CD14-positive monocyte (primary cell): ENCODE data around the gene SHQ1. TPM values are rescaled to one million over a fixed set of nuclear protein-coding genes. Genes with fewer than 3 reads are reported as not detected.

ENCODE experiments used
- DNase-seq, 3 donors: peaks; one replicate each; pipeline ENCODE4 v3.0.0-alpha.2; 2011 to 2022
- H2AFZ ChIP-seq: 2 replicates; pipeline ENCODE4 v1.6.0; 2012; ENCODE audit warnings: mild to moderate bottlenecking, low read depth, low read length, inconsistent platforms; ENCODE audit not compliant: insufficient read depth, poor library complexity, severe bottlenecking
- H3K27ac ChIP-seq, 2 donors: 1 replicate in 1 of 2; 2 replicates in 1 of 2; pipeline ENCODE4 v1.5.1; 2012 to 2013; ENCODE audit warnings: low read length in 2 of 2, control low read depth in 1 of 2, inconsistent platforms in 1 of 2, low read depth in 1 of 2, mild to moderate bottlenecking in 1 of 2
- H3K27me3 ChIP-seq, 2 donors: one replicate each; pipeline versions ENCODE4 v1.6.0 to v1.6.1; 2011 to 2013; ENCODE audit warnings: low read length in 2 of 2; ENCODE audit not compliant: control insufficient read depth in 2 of 2, insufficient read depth in 2 of 2
- H3K36me3 ChIP-seq, 2 donors: replicated peaks in 1 of 2; 1 replicate in 1 of 2; 2 replicates in 1 of 2; pipeline versions ENCODE4 v1.5.1 to v1.6.1; 2012 to 2013; ENCODE audit warnings: low read length in 2 of 2, control low read depth in 1 of 2, inconsistent platforms in 1 of 2, mild to moderate bottlenecking in 1 of 2; ENCODE audit not compliant: insufficient read depth in 2 of 2, control insufficient read depth in 1 of 2
- H3K4me1 ChIP-seq, 2 donors: 1 replicate in 1 of 2; 2 replicates in 1 of 2; pipeline versions ENCODE4 v1.5.1 to v1.6.1; 2012 to 2013; ENCODE audit warnings: low read length in 2 of 2, control low read depth in 1 of 2, inconsistent platforms in 1 of 2, mild to moderate bottlenecking in 1 of 2, moderate library complexity in 1 of 2; ENCODE audit not compliant: insufficient read depth in 2 of 2, control insufficient read depth in 1 of 2
- H3K4me2 ChIP-seq: replicated peaks from 2 replicates; pipeline ENCODE3; 2012; ENCODE audit warnings: low read length, moderate library complexity, mild to moderate bottlenecking; ENCODE audit not compliant: poor library complexity, severe bottlenecking; ENCODE audit errors: extremely low read depth
- H3K4me3 ChIP-seq, 3 experiments: fragments of 200-600 bp in 1 of 3; sonication (generic) in 1 of 3; replicated peaks in 1 of 3; 1 replicate in 2 of 3; 2 replicates in 1 of 3; pipeline ENCODE4 v1.5.1; 2011 to 2013; ENCODE audit warnings: low read length in 3 of 3, mild to moderate bottlenecking in 3 of 3, control low read depth in 2 of 3, low read depth in 2 of 3, inconsistent platforms in 1 of 3, moderate library complexity in 1 of 3
- H3K79me2 ChIP-seq: 2 replicates; pipeline ENCODE4 v1.6.0; 2012; ENCODE audit warnings: mild to moderate bottlenecking, control low read depth, inconsistent platforms, low read length, moderate library complexity; ENCODE audit not compliant: insufficient read depth
- H3K9ac ChIP-seq: 2 replicates; pipeline ENCODE4 v1.6.0; 2017; ENCODE audit warnings: low read length, mild to moderate bottlenecking; ENCODE audit not compliant: insufficient read depth, poor library complexity, severe bottlenecking
- H3K9me3 ChIP-seq, 2 donors: replicated peaks in 1 of 2; 1 replicate in 1 of 2; 2 replicates in 1 of 2; pipeline versions ENCODE4 v1.5.1 to v1.6.1; 2012 to 2013; ENCODE audit warnings: low read length in 2 of 2, control low read depth in 1 of 2; ENCODE audit not compliant: control insufficient read depth in 1 of 2, insufficient read depth in 1 of 2
- H4K20me1 ChIP-seq: 2 replicates; pipeline ENCODE4 v1.6.0; 2012; ENCODE audit warnings: mild to moderate bottlenecking, low read length, control low read depth, moderate library complexity; ENCODE audit not compliant: insufficient read depth
- H3K27ac Mint-ChIP-seq, 7 donors: one replicate each; pipeline ENCODE4 v1.8.0; 2020; ENCODE audit warnings: mild to moderate bottlenecking in 7 of 7, mixed read lengths in 7 of 7, moderate library complexity in 6 of 7, inconsistent platforms in 2 of 7
- H3K27me3 Mint-ChIP-seq, 3 donors: one replicate each; pipeline ENCODE4 v1.8.0; 2021 to 2022; ENCODE audit warnings: low read depth in 3 of 3, mild to moderate bottlenecking in 3 of 3, mixed read lengths in 3 of 3, moderate library complexity in 3 of 3, inconsistent platforms in 1 of 3
- H3K36me3 Mint-ChIP-seq, 2 donors: one replicate each; pipeline ENCODE4 v1.8.0; 2020; ENCODE audit warnings: mixed read lengths in 2 of 2, inconsistent platforms in 1 of 2, mild to moderate bottlenecking in 1 of 2
- H3K4me1 Mint-ChIP-seq: one replicate; pipeline ENCODE4 v1.8.0; 2020; ENCODE audit warnings: mild to moderate bottlenecking, mixed read lengths
- H3K4me3 Mint-ChIP-seq, 2 donors: one replicate each; pipeline ENCODE4 v1.8.0; 2020; ENCODE audit warnings: mild to moderate bottlenecking in 2 of 2, mixed read lengths in 2 of 2, moderate library complexity in 1 of 2
- H3K9me3 Mint-ChIP-seq, 7 donors: one replicate each; pipeline ENCODE4 v1.8.0; 2020 to 2022; ENCODE audit warnings: mixed read lengths in 7 of 7, mild to moderate bottlenecking in 6 of 7, moderate library complexity in 6 of 7, inconsistent platforms in 2 of 7
- CTCF ChIP-seq: fragments of 200-600 bp; IDR thresholded peaks from one replicate; pipeline ENCODE4 v1.8.0; 2022; ENCODE audit warnings: antibody characterized with exemption, mild to moderate bottlenecking
- WGBS: methylation state at CpG from one replicate; pipeline ENCODE4 v1.1.5; 2013; ENCODE audit warnings: missing lambda C conversion rate; ENCODE audit not compliant: insufficient coverage; 5-methylcytosine and 5-hydroxymethylcytosine counted together
- intact Hi-C, 2 donors: fragments of 100-400 bp; cut with micrococcal nuclease; formaldehyde crosslinking; loops; one replicate each; pipeline versions ENCODE4 v1.15.0 to v1.15.1; 2023
- polyA plus RNA-seq, 3 donors: library from polyadenylated mRNA; depleted of rRNA in 1 of 3; unstranded in 2 of 3; stranded (reverse) in 1 of 3; fragments of 300-500 nt in 2 of 3; fragments of >200 nt in 1 of 3; fragmentation: Illumina TruSeq in 2 of 3; gene quantifications; 1 replicate in 2 of 3; 2 replicates in 1 of 3; pipeline ENCODE4 v1.2.3, GENCODE V29; 2012 to 2021

Gene SHQ1
- polyA plus RNA-seq, 3 donors, result 3.5 to 31.6 (median 8.2) TPM

- no peak for TF ChIP-seq CTCF
- Histone ChIP-seq H3K27ac (no peak overlapping the region), H3K9ac (no peak overlapping the region), H3K4me1 (no peaks in the 10 kb centered on the region), H3K36me3 (no peaks in the 10 kb centered on the region), H3K4me3 (no peak overlapping the region), H3K27me3 (no peaks in the 10 kb centered on the region), H4K20me1 (no peaks in the 10 kb centered on the region), H2AFZ (no peak overlapping the region), H3K4me2 (no peak overlapping the region), H3K79me2 (no peaks in the 10 kb centered on the region), H3K9me3 (no peaks in the 10 kb centered on the region)
- Mint-ChIP-seq H3K27me3 (no peaks in the 10 kb centered on the region), H3K27ac (no peak overlapping the region), H3K4me3 (no peak overlapping the region), H3K36me3 (no peaks in the 10 kb centered on the region), H3K9me3 (peaks cover 0 to 3% (median 0%) of the 10 kb centered on the region in 7 donors), H3K4me1 (no peaks in the 10 kb centered on the region)
- WGBS, result 100% methylated on average over 3 of the region's 7 CpGs
- intact Hi-C loops, result no loop called here
- DNase-seq, result no peak
Observed at GRCh38 chr3:72855001-72855400, 6.8 kb upstream of the SHQ1 start.

- no peaks in the 10 kb centered on the region for H3K36me3 ChIP-seq
- H3K9me3 ChIP-seq, result no peaks in the 10 kb centered on the region
- Mint-ChIP-seq H3K36me3 (peaks cover 3 to 4% of the 10 kb centered on the region in 2 donors), H3K27me3 (peaks cover 0 to 2% (median 0%) of the 10 kb centered on the region in 3 donors), H3K27ac (peak overlapping the region in 5 of 7 donors; percentile 35 to 94 (median 84)), H3K9me3 (no peaks in the 10 kb centered on the region), H3K4me1 (peaks cover 35% of the 10 kb centered on the region), H3K4me3 (peak overlapping the region; percentile 94 to 100)
- H3K4me1 ChIP-seq, result peaks cover 21 to 25% of the 10 kb centered on the region in 2 donors
- H2AFZ ChIP-seq, result peak overlapping the region; percentile 89
- TF ChIP-seq CTCF, result no peak
- H3K27ac ChIP-seq, result no peak overlapping the region
- 0% methylated on average over 8 of the region's 11 CpGs for WGBS
- intact Hi-C loops, result loop anchor here (5.0 to 10.0 kb wide), 3 partner anchors 149 to 1124 kb away; partner anchors contain the start of genes EIF4E3 (in 1 of the 2) and PPP4R2 (in 1 of the 2)
- H3K4me3 ChIP-seq, result peak overlapping the region; percentile 43 to 96 (median 86)
- DNase-seq, result peak in 2 of 3 donors; percentile 12 to 23
- no peaks in the 10 kb centered on the region for H4K20me1 ChIP-seq
- H3K9ac ChIP-seq, result no peak overlapping the region
- H3K4me2 ChIP-seq, result peak overlapping the region; percentile 93
- no peaks in the 10 kb centered on the region for H3K27me3 ChIP-seq
- peaks cover 23% of the 10 kb centered on the region for H3K79me2 ChIP-seq
Observed at GRCh38 chr3:72848703-72849081, 447 bp upstream of the SHQ1 start.
